Fibroblast of mammary gland (primary cell): Measurements from ENCODE around the gene KATNAL2.
A peak's percentile ranks its signal among the peaks of the same experiment; 100 is the strongest.

Experiments
- DNase-seq: peaks from one replicate; pipeline ENCODE4 v3.0.0-alpha.2; 2010; ENCODE audit warnings: low read depth
- H3K4me3 ChIP-seq: 2 replicates; pipeline ENCODE4 v1.5.1; 2011; ENCODE audit warnings: low read depth, mild to moderate bottlenecking, low read length, moderate library complexity; ENCODE audit not compliant: control insufficient read depth
- TF ChIP-seq, protein P1 (sequence below): conservative IDR thresholded peaks from 2 replicates; pipeline ENCODE4 v1.5.1; 2011; ENCODE audit warnings: low read depth, low read length, inconsistent platforms; ENCODE audit not compliant: control insufficient read depth, insufficient read depth

The KATNAL2 gene

DNA sequence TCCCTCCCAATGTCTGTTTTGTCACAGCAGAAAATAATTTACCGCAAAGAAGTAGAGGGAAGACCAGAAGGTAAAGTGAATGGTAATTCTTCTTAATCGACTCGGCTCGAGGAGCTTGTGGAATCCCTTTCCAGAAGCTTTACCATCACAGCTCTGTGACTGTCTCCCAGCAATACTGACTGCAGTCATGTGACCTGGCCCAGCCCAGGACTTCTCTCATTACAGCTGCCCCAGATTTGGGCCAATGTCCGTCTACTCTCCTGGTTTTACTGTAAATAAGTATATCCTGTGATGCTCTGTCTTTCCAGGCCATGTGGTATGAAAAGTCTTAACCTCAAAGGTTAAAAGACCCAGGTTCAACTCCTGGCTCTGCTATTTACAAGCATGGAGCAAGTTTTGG lies 137.0 kb downstream of the KATNAL2 start:
- H3K4me3 ChIP-seq: no peak overlapping the region
- TF ChIP-seq, protein P1, sequence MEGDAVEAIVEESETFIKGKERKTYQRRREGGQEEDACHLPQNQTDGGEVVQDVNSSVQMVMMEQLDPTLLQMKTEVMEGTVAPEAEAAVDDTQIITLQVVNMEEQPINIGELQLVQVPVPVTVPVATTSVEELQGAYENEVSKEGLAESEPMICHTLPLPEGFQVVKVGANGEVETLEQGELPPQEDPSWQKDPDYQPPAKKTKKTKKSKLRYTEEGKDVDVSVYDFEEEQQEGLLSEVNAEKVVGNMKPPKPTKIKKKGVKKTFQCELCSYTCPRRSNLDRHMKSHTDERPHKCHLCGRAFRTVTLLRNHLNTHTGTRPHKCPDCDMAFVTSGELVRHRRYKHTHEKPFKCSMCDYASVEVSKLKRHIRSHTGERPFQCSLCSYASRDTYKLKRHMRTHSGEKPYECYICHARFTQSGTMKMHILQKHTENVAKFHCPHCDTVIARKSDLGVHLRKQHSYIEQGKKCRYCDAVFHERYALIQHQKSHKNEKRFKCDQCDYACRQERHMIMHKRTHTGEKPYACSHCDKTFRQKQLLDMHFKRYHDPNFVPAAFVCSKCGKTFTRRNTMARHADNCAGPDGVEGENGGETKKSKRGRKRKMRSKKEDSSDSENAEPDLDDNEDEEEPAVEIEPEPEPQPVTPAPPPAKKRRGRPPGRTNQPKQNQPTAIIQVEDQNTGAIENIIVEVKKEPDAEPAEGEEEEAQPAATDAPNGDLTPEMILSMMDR: no peak
- DNase-seq: no peak

DNA sequence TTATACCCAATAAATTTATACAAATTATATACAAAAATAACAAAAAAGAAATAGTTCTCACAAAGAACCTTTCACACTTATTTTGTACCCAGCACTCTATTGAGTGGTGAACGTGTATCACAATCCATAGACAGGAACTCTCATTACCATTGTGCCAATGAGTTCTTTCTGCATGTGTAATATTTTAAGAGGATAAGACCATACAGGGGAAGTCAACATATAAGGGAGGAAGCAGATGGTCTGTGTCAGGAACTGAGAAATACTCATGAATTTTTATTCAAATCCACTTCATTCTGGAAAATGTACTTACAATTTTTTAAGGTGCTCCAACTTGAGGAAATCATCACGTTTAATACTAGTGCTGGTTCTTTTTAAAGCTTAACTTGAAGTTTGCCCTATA lies 145.1 kb downstream of the KATNAL2 start:
- no peak overlapping the region for H3K4me3 ChIP-seq
- TF ChIP-seq, protein P1: no peak
- DNase-seq: no peak

DNA sequence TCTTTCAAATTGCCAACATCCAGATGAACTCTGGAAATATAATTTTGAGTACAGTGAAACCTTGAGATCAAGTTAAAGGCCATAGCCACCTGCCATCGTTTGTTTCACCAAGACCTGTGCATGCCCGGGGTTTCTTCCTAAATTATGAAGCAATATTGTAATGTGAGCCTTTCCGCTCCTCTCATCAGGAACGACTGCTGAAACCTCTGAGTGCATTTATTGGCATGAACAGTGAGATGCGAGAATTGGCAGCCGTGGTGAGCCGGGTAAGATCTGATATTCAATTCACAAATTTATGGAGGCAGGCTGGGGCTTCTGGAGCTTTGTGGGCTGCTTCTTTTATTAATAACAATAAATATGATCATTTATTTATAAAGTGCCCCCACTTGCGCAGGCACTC lies 145.7 kb downstream of the KATNAL2 start:
- TF ChIP-seq, protein P1: no peak
- DNase-seq: no peak
- H3K4me3 ChIP-seq: no peak overlapping the region

DNA sequence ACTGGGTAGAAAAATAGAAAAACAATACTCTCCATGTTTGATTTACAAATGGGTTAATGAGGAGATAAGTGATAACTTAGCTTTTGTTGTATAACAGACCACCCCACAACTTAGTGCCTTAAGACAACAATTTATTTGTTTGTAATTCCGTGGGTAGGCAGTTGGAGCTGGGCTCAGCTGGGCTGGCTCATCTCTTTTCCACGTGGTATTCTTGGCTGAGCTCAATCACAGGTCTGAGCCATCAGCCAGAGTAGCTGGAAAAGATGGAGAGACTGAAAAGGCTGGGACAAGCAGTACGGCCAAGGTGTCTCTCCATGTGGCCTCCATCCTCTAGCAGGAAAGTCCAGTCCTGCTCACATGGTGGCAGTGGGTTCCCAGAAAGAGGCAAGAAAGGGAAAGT lies 150.2 kb downstream of the KATNAL2 start:
- DNase-seq: no peak
- TF ChIP-seq, protein P1: no peak
- no peak overlapping the region for H3K4me3 ChIP-seq

DNA sequence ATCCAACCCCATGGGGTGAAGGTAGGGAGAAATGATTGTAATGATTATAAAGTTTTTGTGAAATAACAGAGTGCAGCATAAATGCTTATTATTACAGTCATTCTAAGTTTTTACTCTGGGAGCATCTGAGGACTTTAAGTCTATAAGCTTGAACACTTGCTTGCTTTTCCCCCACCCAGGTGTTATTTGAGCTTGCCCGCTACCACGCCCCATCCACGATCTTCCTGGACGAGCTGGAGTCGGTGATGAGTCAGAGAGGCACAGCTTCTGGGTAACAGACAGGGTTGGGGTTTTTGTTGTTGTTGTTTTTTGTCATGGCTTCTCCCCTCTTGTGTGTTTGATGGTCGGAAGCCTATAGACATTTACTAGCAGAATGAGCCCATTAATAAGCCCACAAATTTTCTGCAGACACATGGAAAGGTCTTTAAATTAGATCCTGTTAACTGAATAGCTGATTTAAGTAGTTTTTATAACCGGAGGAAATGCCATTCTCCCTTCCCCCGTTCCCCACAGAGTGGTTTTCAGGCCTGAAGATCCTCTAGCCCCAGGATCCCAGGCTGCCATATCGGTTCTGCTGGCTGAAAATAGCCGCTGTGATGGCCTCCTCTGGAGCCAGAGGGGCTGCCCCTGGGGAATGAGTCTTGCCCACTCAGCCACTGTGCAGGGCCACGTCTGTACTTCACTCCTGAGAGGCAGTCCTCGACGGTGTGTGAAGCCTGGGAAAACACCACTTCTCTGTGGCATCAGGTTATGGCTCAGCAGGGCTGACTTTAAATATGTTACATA lies 157.9 kb downstream of the KATNAL2 start:
- no peak overlapping the region for H3K4me3 ChIP-seq
- DNase-seq: peak; percentile 30
- TF ChIP-seq, protein P1: no peak

DNA sequence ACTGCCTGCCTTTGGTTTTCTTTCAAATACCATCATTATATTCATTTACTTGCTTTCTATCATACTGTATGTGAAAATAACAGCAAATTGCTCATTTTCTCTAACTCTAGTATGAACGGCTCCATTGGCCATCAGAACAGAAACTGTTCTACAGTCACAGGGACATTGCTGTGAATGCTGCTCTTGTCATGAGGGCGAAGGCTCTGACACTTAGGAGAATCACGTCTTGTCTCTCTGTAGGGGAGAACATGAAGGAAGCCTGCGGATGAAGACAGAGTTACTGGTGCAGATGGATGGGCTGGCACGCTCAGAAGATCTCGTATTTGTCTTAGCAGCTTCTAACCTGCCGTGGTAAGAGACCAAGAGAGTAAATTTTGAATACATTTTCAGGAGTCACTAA lies 159.7 kb downstream of the KATNAL2 start:
- TF ChIP-seq, protein P1: no peak

More for the DNA sequence above, 159.7 kb downstream of the KATNAL2 start:
- no peak overlapping the region for H3K4me3 ChIP-seq
- DNase-seq: no peak
